Right kidney (tissue), 1 donor: ENCODE measurements around the gene PPFIA4.

Experiments used
- DNase-seq: peaks from one replicate; pipeline ENCODE4 v3.0.0-alpha.2; 2016

The PPFIA4 gene

DNA sequence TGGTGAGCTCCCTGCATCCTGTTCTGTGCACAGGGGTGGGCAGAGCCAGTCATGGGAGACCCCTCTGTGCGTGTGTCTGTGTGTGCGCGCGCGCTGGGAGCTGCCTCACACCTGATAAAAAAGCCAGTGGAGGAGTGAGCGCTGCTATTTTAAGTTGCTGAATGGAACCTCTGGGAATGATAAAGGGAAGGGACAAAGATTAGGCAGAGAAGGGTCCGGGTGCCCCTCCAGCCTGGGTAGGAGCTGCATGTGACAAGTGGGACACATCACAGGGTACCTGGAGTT, 102.1 kb downstream of the PPFIA4 start:
- no peak for DNase-seq
